OCI-LY7 (cell line): Measurements from ENCODE around the gene WDR70.
"Not testable (repeated sequence)": the region's sequence is repeated elsewhere in the genome, so short reads cannot be mapped to it uniquely, and the experiment has no call there.

ENCODE experiments used
- EZH2phosphoT487 ChIP-seq: fragments of 200-600 bp; sonication (generic); IDR thresholded peaks from 2 replicates; pipeline ENCODE4 v1.6.1; 2018; ENCODE audit warnings: low read depth, borderline replicate concordance, mild to moderate bottlenecking, mixed run types, antibody characterized with exemption, low read length, moderate library complexity, mixed read lengths
- TF ChIP-seq, protein P1 (sequence below): fragments of 200-600 bp; sonication (generic); conservative IDR thresholded peaks from 2 replicates; pipeline ENCODE4 v1.5.1; 2014; ENCODE audit warnings: mild to moderate bottlenecking, antibody characterized with exemption, low read length, moderate library complexity, mixed read lengths

GRCh38 chr5:37694333-37694732, 315.2 kb downstream of the WDR70 start:
- TF ChIP-seq EZH2phosphoT487, result not testable (repeated sequence)
- TF ChIP-seq, protein P1, sequence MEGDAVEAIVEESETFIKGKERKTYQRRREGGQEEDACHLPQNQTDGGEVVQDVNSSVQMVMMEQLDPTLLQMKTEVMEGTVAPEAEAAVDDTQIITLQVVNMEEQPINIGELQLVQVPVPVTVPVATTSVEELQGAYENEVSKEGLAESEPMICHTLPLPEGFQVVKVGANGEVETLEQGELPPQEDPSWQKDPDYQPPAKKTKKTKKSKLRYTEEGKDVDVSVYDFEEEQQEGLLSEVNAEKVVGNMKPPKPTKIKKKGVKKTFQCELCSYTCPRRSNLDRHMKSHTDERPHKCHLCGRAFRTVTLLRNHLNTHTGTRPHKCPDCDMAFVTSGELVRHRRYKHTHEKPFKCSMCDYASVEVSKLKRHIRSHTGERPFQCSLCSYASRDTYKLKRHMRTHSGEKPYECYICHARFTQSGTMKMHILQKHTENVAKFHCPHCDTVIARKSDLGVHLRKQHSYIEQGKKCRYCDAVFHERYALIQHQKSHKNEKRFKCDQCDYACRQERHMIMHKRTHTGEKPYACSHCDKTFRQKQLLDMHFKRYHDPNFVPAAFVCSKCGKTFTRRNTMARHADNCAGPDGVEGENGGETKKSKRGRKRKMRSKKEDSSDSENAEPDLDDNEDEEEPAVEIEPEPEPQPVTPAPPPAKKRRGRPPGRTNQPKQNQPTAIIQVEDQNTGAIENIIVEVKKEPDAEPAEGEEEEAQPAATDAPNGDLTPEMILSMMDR, result not testable (repeated sequence)
